CD14-positive monocyte (primary cell): ENCODE results near the gene CTCFL. TPM values are rescaled to one million over a fixed set of nuclear protein-coding genes. Genes with fewer than 3 reads are reported as not detected.

Source experiments
- DNase-seq, 3 donors: peaks; one replicate each; pipeline ENCODE4 v3.0.0-alpha.2; 2011 to 2022
- H2AFZ ChIP-seq: 2 replicates; pipeline ENCODE4 v1.6.0; 2012; ENCODE audit warnings: mild to moderate bottlenecking, low read depth, low read length, inconsistent platforms; ENCODE audit not compliant: insufficient read depth, poor library complexity, severe bottlenecking
- H3K27ac ChIP-seq, 2 donors: 1 replicate in 1 of 2; 2 replicates in 1 of 2; pipeline ENCODE4 v1.5.1; 2012 to 2013; ENCODE audit warnings: low read length in 2 of 2, control low read depth in 1 of 2, inconsistent platforms in 1 of 2, low read depth in 1 of 2, mild to moderate bottlenecking in 1 of 2
- H3K27me3 ChIP-seq, 2 donors: one replicate each; pipeline versions ENCODE4 v1.6.0 to v1.6.1; 2011 to 2013; ENCODE audit warnings: low read length in 2 of 2; ENCODE audit not compliant: control insufficient read depth in 2 of 2, insufficient read depth in 2 of 2
- H3K36me3 ChIP-seq, 2 donors: replicated peaks in 1 of 2; 1 replicate in 1 of 2; 2 replicates in 1 of 2; pipeline versions ENCODE4 v1.5.1 to v1.6.1; 2012 to 2013; ENCODE audit warnings: low read length in 2 of 2, control low read depth in 1 of 2, inconsistent platforms in 1 of 2, mild to moderate bottlenecking in 1 of 2; ENCODE audit not compliant: insufficient read depth in 2 of 2, control insufficient read depth in 1 of 2
- H3K4me1 ChIP-seq, 2 donors: 1 replicate in 1 of 2; 2 replicates in 1 of 2; pipeline versions ENCODE4 v1.5.1 to v1.6.1; 2012 to 2013; ENCODE audit warnings: low read length in 2 of 2, control low read depth in 1 of 2, inconsistent platforms in 1 of 2, mild to moderate bottlenecking in 1 of 2, moderate library complexity in 1 of 2; ENCODE audit not compliant: insufficient read depth in 2 of 2, control insufficient read depth in 1 of 2
- H3K4me2 ChIP-seq: replicated peaks from 2 replicates; pipeline ENCODE3; 2012; ENCODE audit warnings: low read length, moderate library complexity, mild to moderate bottlenecking; ENCODE audit not compliant: poor library complexity, severe bottlenecking; ENCODE audit errors: extremely low read depth
- H3K4me3 ChIP-seq, 3 experiments: fragments of 200-600 bp in 1 of 3; sonication (generic) in 1 of 3; replicated peaks in 1 of 3; 1 replicate in 2 of 3; 2 replicates in 1 of 3; pipeline ENCODE4 v1.5.1; 2011 to 2013; ENCODE audit warnings: low read length in 3 of 3, mild to moderate bottlenecking in 3 of 3, control low read depth in 2 of 3, low read depth in 2 of 3, inconsistent platforms in 1 of 3, moderate library complexity in 1 of 3
- H3K79me2 ChIP-seq: 2 replicates; pipeline ENCODE4 v1.6.0; 2012; ENCODE audit warnings: mild to moderate bottlenecking, control low read depth, inconsistent platforms, low read length, moderate library complexity; ENCODE audit not compliant: insufficient read depth
- H3K9ac ChIP-seq: 2 replicates; pipeline ENCODE4 v1.6.0; 2017; ENCODE audit warnings: low read length, mild to moderate bottlenecking; ENCODE audit not compliant: insufficient read depth, poor library complexity, severe bottlenecking
- H3K9me3 ChIP-seq, 2 donors: replicated peaks in 1 of 2; 1 replicate in 1 of 2; 2 replicates in 1 of 2; pipeline versions ENCODE4 v1.5.1 to v1.6.1; 2012 to 2013; ENCODE audit warnings: low read length in 2 of 2, control low read depth in 1 of 2; ENCODE audit not compliant: control insufficient read depth in 1 of 2, insufficient read depth in 1 of 2
- H4K20me1 ChIP-seq: 2 replicates; pipeline ENCODE4 v1.6.0; 2012; ENCODE audit warnings: mild to moderate bottlenecking, low read length, control low read depth, moderate library complexity; ENCODE audit not compliant: insufficient read depth
- H3K27ac Mint-ChIP-seq, 7 donors: one replicate each; pipeline ENCODE4 v1.8.0; 2020; ENCODE audit warnings: mild to moderate bottlenecking in 7 of 7, mixed read lengths in 7 of 7, moderate library complexity in 6 of 7, inconsistent platforms in 2 of 7
- H3K27me3 Mint-ChIP-seq, 3 donors: one replicate each; pipeline ENCODE4 v1.8.0; 2021 to 2022; ENCODE audit warnings: low read depth in 3 of 3, mild to moderate bottlenecking in 3 of 3, mixed read lengths in 3 of 3, moderate library complexity in 3 of 3, inconsistent platforms in 1 of 3
- H3K36me3 Mint-ChIP-seq, 2 donors: one replicate each; pipeline ENCODE4 v1.8.0; 2020; ENCODE audit warnings: mixed read lengths in 2 of 2, inconsistent platforms in 1 of 2, mild to moderate bottlenecking in 1 of 2
- H3K4me1 Mint-ChIP-seq: one replicate; pipeline ENCODE4 v1.8.0; 2020; ENCODE audit warnings: mild to moderate bottlenecking, mixed read lengths
- H3K4me3 Mint-ChIP-seq, 2 donors: one replicate each; pipeline ENCODE4 v1.8.0; 2020; ENCODE audit warnings: mild to moderate bottlenecking in 2 of 2, mixed read lengths in 2 of 2, moderate library complexity in 1 of 2
- H3K9me3 Mint-ChIP-seq, 7 donors: one replicate each; pipeline ENCODE4 v1.8.0; 2020 to 2022; ENCODE audit warnings: mixed read lengths in 7 of 7, mild to moderate bottlenecking in 6 of 7, moderate library complexity in 6 of 7, inconsistent platforms in 2 of 7
- CTCF ChIP-seq: fragments of 200-600 bp; IDR thresholded peaks from one replicate; pipeline ENCODE4 v1.8.0; 2022; ENCODE audit warnings: antibody characterized with exemption, mild to moderate bottlenecking
- WGBS: methylation state at CpG from one replicate; pipeline ENCODE4 v1.1.5; 2013; ENCODE audit warnings: missing lambda C conversion rate; ENCODE audit not compliant: insufficient coverage; 5-methylcytosine and 5-hydroxymethylcytosine counted together
- intact Hi-C, 2 donors: fragments of 100-400 bp; cut with micrococcal nuclease; formaldehyde crosslinking; loops; one replicate each; pipeline versions ENCODE4 v1.15.0 to v1.15.1; 2023
- polyA plus RNA-seq, 3 donors: library from polyadenylated mRNA; depleted of rRNA in 1 of 3; unstranded in 2 of 3; stranded (reverse) in 1 of 3; fragments of 300-500 nt in 2 of 3; fragments of >200 nt in 1 of 3; fragmentation: Illumina TruSeq in 2 of 3; gene quantifications; 1 replicate in 2 of 3; 2 replicates in 1 of 3; pipeline ENCODE4 v1.2.3, GENCODE V29; 2012 to 2021

CTCFL gene
- polyA plus RNA-seq, 3 donors, result not detected

GRCh38 chr20:57457243-57458095 is 67.5 kb downstream of the CTCFL start:
- Histone ChIP-seq H3K27ac (no peak overlapping the region), H3K27me3 (no peaks in the 10 kb centered on the region), H2AFZ (no peak overlapping the region), H3K36me3 (no peaks in the 10 kb centered on the region), H3K4me3 (no peak overlapping the region), H3K4me2 (no peak overlapping the region), H3K9me3 (peaks cover 0 to 3% of the 10 kb centered on the region in 2 donors), H3K9ac (no peak overlapping the region), H3K79me2 (no peaks in the 10 kb centered on the region), H4K20me1 (no peaks in the 10 kb centered on the region), H3K4me1 (peaks cover 47 to 58% of the 10 kb centered on the region in 2 donors)
- Mint-ChIP-seq H3K36me3 (peaks cover 2% of the 10 kb centered on the region in 2 donors), H3K27ac (peak overlapping the region in 3 of 7 donors; percentile 45 to 83 (median 46)), H3K9me3 (peaks cover 0 to 3% (median 1%) of the 10 kb centered on the region in 7 donors), H3K4me3 (no peak overlapping the region), H3K27me3 (peaks cover 0 to 6% (median 3%) of the 10 kb centered on the region in 3 donors), H3K4me1 (peaks cover 61% of the 10 kb centered on the region)
- WGBS, result 90% methylated on average over 20 of the region's 21 CpGs
- DNase-seq, result no peak
- no peak for TF ChIP-seq CTCF
- intact Hi-C loops, result no loop called here

- intact Hi-C loops, result no loop called here
- Mint-ChIP-seq H3K36me3 (peaks cover 2 to 4% of the 10 kb centered on the region in 2 donors), H3K9me3 (peaks cover 0 to 4% (median 2%) of the 10 kb centered on the region in 7 donors), H3K27me3 (peaks cover 0 to 3% (median 2%) of the 10 kb centered on the region in 3 donors), H3K4me3 (no peak overlapping the region), H3K27ac (no peak overlapping the region), H3K4me1 (peaks cover 63% of the 10 kb centered on the region)
- H2AFZ ChIP-seq, result no peak overlapping the region
- no peak overlapping the region for H3K27ac ChIP-seq
- H3K79me2 ChIP-seq, result no peaks in the 10 kb centered on the region
- no peaks in the 10 kb centered on the region for H4K20me1 ChIP-seq
- H3K4me2 ChIP-seq, result no peak overlapping the region
- H3K4me1 ChIP-seq, result peaks cover 47 to 58% of the 10 kb centered on the region in 2 donors
- H3K36me3 ChIP-seq, result no peaks in the 10 kb centered on the region
- no peak overlapping the region for H3K4me3 ChIP-seq
- DNase-seq, result no peak
- peaks cover 0 to 3% of the 10 kb centered on the region in 2 donors for H3K9me3 ChIP-seq
- WGBS, result over 99% methylated on average over 11 of the region's 13 CpGs
- H3K9ac ChIP-seq, result no peak overlapping the region
- no peaks in the 10 kb centered on the region for H3K27me3 ChIP-seq
- no peak for TF ChIP-seq CTCF
These were observed 68.8 kb downstream of the CTCFL start for GRCh38 chr20:57456116-57456515.
